Suppressor macrophage (primary cell): ENCODE results near the gene TAF15.

Experiments
- DNase-seq, 4 experiments: peaks; one replicate each; pipeline ENCODE4 v3.0.0-alpha.2; 2020 to 2022

The TAF15 gene

DNA sequence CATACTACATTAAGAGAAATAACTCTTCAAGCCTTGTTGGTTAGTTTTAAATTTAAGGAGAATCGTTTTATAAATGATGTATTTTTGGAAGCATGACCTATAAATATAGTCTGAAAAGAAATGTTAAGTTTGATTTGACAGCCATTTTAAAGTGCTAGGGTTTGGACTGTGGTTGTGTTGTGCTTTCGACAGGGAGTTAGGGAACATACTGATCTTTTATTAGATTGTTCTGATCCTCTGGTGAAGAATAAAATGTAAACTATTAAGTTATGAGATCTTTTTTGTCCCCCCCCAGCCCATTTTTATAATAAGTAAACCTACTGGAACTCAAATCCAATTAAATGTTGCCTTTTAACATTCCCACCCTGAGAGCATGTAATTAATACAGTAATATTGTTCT lies 12.0 kb downstream of the TAF15 start:
- no peak for DNase-seq

DNA sequence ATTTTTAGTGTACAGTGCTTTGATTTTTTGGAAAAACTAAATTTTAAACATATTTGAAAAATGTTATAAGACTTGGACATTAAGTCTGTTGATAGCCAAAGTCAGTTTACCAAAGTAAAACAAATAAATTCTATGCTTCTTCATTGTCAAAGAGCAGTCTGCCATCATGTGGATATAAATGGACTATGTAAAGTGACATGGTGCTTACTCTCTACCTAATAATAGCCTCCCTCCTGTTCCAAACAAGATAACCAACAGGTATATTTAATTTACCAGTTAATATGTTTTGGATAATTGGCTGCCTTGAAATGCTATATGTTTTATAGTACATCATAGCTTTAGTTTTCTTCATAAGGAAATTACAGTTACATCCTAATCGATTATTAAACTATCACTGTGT lies 15.9 kb downstream of the TAF15 start:
- no peak for DNase-seq

DNA sequence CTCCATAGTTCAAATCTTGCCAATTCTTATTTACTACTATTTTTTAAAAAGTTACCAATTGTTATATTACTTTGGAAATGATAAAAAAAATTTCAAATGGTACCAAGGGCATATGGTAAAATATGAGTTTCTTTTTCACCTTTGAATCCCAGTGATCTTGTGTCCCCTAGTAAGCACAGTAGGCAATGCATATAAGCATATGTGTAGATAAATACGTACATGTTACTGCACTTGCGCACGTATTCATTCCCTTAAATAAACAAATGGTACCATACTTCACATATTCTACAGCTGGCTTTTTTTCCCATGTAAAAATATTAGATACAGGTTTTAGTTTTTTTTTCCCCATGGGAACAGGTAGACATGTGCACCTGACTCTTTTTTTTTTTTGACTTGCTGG lies 31.8 kb downstream of the TAF15 start:
- DNase-seq = no peak

DNA sequence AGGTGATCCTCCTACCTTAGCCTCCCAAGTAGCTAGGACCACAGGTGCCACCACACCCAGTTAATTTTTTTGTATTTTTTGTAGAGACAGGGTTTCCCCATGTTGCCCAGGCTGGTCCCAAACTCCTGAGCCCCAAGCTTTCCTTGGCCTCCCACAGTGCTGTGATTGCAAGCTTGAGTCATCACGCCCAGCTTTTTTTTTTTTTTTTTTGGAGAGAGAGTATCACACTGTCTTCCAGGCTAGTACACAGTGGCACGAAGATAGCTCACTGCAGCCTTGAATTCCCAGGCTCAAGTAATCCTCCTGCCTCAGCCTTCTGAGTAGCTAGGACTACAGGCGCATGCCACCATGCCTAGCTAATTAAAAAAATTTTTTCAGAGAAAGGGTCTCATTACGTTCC lies 32.2 kb downstream of the TAF15 start:
- peak in 2 of 4 experiments; percentile 10 to 11 for DNase-seq

DNA sequence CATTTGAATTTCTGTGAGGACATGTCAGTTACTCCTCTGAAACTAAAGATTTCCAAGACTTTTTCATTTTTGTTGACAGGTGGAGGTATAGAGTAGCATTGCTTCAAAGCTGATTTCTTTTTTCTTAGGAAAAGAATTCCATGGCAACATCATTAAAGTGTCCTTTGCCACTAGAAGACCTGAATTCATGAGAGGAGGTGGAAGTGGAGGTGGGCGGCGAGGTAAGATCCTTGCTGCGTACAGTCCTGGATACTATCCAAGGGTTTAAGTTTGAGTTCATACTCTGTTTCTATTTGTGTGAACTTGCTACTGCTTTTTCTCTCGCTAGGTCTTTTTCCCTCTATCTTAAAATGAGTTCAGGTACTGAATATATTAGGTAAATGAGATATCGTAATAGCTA lies 33.0 kb downstream of the TAF15 start:
- no peak for DNase-seq

DNA sequence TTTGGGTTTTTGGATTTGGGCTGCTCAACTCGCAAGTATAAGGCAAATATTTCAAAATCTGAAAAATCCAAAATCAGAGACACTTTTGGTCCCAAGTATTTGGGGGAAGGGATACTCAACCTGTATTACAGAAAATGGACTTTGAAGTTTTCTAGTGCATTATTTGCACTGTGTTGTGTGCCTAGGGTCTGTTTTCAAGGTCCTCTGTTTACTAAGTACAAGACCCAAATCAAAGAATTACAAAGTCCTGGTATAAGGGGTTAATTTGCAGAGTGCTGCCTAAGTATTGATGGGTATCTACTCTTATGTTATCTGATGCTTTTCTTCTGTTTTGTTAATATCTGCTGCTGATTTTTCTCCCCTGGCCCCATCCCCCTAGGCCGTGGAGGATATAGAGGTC lies 34.4 kb downstream of the TAF15 start:
- DNase-seq = no peak

DNA sequence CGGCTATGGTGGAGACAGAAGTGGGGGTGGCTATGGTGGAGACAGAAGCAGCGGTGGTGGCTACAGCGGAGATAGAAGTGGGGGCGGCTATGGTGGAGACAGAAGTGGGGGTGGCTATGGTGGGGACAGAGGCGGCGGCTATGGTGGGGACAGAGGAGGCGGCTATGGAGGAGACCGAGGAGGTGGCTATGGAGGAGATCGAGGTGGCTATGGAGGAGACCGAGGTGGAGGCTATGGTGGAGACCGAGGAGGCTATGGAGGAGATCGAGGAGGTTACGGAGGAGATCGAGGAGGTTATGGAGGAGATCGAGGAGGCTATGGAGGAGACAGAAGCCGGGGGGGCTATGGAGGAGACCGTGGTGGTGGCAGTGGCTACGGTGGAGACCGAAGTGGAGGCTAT lies 35.3 kb downstream of the TAF15 start:
- no peak for DNase-seq

DNA sequence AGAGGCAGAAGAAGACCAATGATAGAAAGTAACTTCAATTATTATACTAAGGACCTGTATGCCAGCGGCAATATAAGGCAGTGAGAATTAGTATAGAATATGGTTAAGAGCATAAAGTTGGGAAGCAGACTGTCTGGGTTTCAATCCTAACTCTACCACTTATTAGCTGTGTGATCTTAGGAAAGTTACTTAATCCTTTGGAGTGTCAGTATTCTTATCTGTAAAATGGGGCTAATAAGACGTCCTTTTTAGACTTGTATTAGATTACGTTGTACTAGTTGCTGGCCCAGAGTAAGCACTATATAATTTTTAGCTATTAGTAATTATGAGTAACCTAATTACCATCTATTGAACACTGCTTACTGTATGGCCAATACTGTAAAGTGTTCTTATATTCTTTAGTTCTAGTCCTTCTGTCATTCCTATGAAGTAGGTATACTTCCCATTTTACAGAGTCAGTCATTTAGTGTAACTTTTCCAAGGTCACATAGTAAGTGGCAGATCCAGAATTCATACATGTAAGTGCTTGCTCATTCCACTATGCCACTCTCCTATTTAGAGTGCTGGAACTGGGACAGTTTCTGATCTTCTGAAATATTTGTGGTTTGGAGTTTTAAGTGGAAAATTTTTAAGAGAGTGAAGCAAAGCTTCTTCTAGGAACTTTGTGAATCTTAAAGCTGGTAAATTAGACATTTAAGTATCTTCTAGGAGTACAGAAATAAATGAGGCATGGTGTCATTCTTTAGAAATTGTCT lies 36.9 kb downstream of the TAF15 start:
- no peak for DNase-seq

DNA sequence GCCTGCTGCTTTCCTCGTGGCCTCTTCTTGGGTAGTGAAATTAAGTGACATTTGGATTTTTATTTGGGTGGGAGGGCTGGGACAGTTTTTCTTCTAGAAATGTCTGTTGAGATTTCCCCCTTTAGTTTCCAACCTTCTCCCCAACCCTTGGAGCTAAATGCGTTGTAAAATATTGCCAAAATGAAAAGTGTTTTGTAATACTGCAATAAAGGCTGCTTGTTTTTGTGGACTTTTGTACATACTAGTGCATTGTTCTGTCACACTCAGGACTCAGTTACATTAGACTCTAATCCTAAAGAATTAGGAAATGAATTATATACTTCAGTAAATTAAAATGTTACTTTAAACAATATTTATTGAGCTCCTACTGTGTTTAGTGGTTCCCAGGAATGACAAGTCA lies 37.7 kb downstream of the TAF15 start:
- DNase-seq = no peak

DNA sequence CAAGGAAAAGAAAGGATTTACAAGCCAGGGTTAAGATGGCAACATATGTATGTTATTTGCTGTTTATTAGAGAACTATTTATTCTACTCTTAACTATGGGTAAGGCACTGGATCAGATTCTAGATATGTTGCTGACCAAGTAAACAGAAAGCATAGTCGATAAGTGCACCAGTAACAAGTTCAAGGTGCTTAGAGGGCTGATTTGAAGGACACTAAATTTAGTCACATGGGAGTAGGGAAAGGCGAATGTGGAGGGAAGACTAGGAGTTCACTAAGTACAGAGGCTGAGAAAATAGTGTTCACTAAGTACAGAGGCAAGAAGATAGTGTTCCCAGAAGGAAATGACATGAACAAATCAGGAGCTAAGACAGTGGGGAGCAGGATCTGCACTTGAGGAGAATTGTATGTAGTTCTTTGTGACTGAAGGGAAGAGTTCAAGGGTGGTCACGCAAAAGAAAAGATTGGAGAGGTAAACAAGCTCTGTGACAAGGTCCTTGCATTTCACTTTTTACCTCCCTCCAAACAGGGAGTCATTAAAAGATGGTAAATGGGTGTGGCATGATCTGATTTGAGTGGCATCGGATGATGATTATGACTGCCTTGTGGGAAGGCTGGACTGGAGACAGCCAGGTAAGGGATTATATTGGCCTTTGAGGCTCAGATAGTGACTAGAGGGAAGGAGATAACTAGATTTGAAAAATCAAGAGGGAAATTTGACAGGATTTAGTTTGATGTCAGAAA lies 38.5 kb downstream of the TAF15 start:
- DNase-seq = no peak

DNA sequence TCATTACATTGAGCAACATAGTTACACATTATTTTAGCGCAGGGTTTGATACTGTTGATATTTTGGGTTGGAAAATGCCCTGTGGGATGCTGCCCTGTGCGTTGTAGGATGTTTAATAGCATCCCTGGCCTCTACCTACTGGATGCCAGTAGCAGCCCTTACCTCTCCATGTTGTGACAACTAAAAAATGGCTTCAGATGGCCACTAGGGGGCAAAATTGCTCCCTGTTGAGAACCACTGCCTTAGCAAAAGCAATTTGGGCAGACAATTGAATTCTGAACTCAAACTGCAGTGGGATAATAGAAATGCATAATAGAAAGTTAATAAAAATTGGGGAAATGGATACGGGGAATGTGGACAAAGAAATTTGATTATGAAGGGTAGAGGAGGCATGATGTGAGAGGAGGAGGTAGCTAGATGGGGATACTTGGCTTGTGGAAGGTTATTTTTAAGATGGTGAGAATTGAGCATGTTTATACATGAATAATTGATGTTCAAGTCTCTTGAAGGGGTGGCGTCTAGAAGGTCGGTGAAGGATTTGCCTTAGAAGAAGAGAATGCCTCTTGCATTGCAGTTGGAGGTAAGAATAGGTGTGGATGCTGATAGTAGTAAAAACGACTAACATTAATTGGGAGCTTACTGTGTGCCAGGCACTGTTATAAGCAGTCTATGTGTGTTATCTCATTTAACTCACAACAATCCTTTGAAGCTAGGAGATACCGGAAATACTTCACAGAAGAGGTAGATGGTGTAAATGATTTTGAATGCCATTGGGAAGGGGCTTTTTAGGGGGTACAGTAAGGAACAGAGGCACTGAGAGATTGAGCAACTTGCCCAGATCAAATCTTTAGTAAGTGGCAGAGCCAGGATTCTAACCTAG lies 40.4 kb downstream of the TAF15 start:
- DNase-seq = peak; percentile 77 to 83 (median 78)

DNA sequence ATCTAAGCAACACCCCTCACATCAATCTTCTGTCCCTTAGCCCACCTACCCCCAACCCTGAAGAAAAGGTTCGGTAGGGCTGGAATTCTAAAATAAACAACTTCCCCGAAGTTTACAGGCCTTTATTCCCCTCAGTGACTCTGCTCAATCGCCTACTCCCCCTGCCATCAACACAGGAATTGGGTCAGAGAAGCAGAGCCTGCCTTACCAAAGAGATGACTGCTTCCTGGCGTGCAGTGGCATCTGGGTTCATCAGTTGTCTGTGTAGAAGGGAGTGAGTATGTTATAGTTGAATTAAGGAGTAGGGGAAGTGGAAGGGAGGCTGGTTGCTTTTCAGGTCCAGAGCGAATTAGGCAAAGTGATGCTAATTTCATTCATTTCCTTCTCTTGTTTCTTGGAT lies 46.7 kb downstream of the TAF15 start:
- DNase-seq = no peak

DNA sequence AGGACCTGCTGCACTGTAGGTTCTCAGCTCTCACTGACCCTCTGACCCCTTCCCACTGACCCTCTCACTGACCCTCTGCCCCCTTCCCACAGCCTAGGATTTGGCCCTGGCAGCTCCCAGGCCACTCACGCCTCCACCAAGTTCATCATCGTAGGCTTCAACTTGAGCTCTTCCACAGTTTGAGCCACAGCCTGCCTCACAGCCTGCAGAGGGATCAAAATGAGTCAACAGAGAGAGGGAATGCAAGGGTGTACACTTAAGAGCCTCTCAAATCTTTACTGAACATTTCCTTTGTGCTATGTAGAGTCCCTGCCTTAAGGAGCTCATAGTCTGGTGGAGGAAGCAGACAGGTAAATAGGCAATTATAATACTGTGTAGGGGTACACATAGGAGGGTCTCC lies 47.3 kb downstream of the TAF15 start:
- DNase-seq = no peak

DNA sequence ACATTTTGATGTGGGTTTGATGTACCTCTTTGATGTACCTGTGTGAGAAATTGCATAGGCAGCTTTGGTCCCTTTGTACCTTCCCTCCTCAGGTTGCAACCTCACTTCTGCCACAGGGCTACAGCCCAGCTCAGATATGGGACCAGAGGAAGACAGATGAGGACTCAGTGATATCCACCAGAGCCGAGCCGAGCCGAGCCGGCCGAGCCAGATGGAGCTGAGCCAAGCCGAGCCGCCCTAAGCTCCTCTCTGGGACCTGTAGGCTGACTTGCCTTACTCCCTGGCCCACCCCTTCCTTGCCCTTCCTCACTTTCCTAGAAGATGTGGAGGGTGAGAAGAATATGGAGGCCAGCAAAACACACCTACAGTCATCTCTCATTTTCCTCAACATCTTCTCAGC lies 55.6 kb downstream of the TAF15 start:
- DNase-seq = no peak

DNA sequence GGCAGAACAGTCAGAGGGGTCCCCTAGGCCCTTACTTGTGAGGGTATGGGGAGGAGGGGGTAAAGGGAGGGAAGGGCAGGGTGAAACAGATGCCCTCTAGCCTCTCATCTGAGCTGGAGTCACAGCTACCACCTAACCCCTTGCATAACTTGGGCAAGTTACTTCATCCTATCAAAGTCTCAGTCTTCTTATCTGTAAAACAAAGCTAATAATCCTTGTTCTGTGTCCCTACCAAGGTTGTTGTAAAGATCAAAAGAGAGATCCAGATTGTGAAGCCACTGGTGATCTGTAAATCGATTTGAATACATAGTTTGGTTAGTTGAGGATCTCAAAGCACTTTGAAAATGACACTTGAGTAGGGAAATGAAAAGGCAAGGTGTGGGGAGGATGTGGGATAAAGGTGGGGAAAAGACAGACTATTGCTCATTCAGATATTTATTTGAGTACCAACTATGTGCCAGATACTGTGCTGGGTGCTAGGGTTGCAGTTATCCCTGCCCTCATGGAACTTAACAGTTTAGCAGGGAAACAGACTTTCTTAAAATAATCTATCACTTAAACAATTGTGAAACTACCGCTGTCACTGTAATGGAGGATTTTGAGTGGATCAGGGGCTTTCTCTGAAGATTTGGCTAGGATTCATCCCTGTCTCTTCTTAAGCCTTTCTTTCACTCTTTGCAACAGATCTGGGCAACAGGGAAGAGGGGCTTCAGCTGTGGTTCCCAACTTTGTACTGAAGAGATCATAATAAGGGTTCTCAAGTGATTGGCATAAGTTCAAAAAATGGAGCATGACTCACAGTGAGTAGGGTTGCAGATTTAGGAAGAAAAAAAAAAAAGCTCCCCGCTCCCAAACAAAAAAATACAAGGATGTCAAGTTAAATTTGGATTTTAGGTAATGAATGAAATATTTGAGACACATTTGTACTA lies 56.4 kb downstream of the TAF15 start:
- DNase-seq = peak in 2 of 4 experiments; percentile 53 to 54

DNA sequence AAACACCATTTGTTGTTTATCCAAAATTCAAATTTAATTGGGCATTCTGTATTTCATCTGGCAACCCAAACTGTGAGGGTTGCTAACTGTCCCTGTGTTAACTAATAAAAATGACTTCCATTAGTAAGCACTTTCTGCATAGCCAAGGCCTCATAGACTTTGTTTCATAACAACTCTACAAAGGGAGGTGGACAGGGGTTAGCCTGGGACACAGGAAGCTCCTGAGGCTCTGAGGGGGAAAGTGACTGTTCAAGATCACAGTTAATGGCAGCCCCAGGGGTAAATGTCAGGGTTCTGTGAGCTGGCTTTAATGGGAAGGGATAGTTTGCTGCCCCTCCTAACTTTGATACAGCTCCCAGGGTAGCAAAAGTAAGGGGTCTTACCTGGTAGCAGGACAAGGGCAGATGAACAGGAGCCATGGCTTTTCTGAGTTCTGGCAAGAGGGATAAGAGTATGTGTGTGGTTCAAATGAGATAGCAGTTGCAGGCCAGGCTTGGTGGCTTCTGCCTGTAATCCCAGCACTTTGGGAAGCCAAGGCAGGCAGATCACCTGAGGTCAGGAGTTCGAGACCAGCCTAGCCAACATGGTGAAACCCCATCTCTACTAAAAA lies 57.2 kb downstream of the TAF15 start:
- DNase-seq = peak; percentile 23 to 64 (median 50)

DNA sequence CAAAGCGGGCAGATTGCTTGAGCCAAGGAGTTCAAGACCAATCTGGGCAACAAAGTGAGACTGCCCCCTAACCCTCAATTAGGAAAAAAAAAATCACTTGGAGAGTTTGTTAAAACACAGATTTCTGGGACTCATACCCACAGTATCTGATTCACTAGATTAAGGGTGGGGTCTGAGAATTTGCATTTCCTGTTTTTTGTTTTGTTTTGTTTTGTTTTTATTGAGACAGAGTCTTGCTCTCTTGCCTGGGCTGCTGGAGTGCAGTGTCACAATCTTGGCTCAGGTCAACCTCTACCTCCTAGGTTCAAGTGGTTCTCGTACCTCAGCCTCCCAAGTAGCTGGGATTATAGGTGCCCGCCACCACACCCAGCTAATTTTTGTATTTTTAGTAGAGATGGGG lies 58.3 kb downstream of the TAF15 start:
- no peak for DNase-seq

DNA sequence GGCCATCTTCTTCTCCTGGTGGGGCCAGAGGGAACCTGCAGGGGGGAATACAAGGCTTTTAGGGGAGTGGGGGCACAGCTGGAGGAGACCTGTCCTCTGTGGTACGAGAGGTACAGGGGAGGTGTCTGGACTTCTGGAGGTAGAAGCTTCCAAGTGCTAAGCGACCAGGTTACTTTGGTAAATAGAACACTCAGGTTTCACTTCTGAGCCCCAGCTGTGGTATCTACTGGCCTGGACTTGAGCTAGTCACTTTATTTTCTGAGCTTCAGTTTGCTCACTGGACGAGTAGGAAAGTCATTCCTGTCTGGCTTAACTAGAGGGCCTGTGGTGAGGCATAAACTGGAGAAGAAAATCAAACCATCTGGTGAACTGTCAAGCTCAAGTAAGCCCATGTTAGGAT lies 59.5 kb downstream of the TAF15 start, which contains the start of gene HEATR9:
HEATR9 (minus strand) TSS at position 155 of the 400 bp plus-strand sequence; CDS start at position 6, 149 bp downstream.
- no peak for DNase-seq

DNA sequence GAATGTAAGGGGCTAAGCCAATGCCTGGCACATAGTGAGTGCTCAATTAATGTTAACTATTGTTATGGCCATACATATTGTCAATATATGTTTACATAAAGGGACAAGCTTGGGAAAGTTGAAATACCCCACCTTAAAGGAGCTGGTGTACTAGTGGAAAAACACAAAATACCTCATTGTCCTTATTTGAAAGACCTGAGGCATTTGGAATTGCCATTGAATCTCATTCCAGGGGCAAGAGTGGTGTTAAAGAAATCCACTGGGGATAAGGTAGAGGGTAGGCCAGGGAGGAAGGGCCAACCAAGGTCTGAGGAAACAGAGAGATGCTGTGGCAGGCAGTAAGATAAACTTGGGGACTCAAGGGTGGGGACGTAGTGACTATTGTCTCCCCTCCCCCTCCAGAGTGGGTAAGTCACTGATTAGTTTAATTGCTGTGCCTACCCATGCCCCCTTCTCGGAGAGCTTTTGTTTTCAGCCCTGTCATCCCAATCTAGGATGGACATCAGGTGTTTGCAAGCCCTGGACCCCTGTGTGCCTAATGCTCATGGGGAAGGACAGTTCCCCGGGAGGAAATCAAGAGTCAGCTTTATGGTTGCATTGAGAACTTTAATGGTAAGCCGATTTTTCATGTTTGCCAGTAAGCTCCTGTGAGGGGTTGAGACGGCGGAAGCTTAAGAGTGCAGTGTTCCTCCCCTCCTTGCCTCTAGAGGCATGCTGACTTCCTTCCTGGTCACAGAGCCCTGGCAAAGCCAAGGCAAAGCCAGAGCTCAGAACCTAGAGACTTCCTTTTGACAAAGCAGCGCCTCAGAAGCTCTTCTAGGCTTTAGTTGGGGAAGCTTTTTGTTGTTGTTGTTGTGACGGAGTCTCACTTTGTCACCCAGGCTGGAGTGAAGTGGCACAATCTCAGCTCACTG lies 61.9 kb downstream of the TAF15 start:
- DNase-seq = peak; percentile 72 to 83 (median 78)
